ENCODE measurements around the gene ZBTB7C. TPM values are rescaled to one million over a fixed set of nuclear protein-coding genes. Genes with fewer than 3 reads are reported as not detected.
"Not testable (repeated sequence)": the region's sequence is repeated elsewhere in the genome, so short reads cannot be mapped to it uniquely, and the experiment has no call there.

The ZBTB7C gene
- polyA plus RNA-seq, 2 of the 4 experiments (the other 2 are of a cell fraction), result 0.10 to 0.12 TPM

DNA sequence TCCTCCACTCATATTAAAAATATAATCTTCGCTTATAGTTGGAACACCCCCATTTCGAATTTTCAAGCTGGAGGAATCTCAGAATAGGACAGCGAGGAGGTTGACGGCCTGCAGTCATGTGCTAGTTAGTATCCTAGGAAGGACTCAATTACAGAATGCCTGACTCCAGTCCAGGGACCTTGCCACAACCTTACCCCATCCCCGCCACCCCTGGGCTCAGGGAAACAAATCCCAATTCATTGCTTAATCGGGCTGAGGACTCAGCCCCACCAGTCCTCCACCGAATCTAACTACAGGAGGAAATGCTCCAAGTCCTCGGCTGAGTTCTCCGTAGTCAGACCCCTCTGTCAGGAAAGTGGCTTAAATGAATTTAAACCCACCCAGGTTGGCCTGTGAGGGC is 31.7 kb upstream of the ZBTB7C start (continued):
- TF ChIP-seq, protein P1, sequence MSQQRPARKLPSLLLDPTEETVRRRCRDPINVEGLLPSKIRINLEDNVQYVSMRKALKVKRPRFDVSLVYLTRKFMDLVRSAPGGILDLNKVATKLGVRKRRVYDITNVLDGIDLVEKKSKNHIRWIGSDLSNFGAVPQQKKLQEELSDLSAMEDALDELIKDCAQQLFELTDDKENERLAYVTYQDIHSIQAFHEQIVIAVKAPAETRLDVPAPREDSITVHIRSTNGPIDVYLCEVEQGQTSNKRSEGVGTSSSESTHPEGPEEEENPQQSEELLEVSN (IDR thresholded peaks at IDR 0.05; ENCODE audit: borderline replicate concordance, low read depth), result no peak
- TF ChIP-seq EHMT2 (IDR thresholded peaks at IDR 0.05; ENCODE audit: low read depth) (no peak), SMC3 (IDR thresholded peaks at IDR 0.05) (no peak), ZNF302 (CRISPR knock-in tag; IDR thresholded peaks at IDR 0.05) (no peak)

DNA sequence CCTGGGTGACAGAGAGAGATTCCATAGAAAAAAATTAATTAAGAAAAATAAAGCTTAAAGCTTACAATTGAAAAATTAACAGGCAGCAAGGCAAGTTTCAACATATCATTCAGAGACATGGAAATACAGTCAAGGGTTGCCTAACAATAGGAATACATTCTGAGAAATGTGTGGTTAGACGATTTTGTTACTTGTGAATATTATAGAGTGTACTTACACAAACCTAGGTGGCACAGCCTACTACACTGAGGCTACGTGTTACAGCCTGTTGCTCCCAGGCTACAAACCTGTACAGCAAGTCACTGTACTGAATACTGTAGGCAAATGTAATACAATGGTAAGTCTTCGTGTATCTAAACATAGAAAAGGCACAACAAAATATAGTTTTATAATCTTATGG is 27.7 kb upstream of the ZBTB7C start:
- Histone ChIP-seq H3K4me2 (no peak overlapping the region), H3K4me3 (no peak overlapping the region), H3K9me3 (no peaks in the 10 kb centered on the region), H3K27ac (no peak overlapping the region), H3K4me1 (no peaks in the 10 kb centered on the region)
- DNase-seq (ENCODE audit: low read depth in 1 of 2, low spot score in 1 of 2) (no peak), FAIRE-seq (no peak), ATAC-seq (no peak)
- ChIA-PET POLR2A (no interaction called here), CTCF (interaction anchor here (4.7 to 13.0 kb wide), 2 partner anchors 9 to 403 kb away, joined by 46 to 175 read pairs; no protein-coding TSS in a partner anchor)
- 24% methylated on average over 3 of the region's 3 CpGs for WGBS (ENCODE audit: missing lambda C conversion rate)
- TF ChIP-seq EHF (CRISPR knock-in tag; IDR thresholded peaks at IDR 0.05) (no peak), ZC3H11A (IDR thresholded peaks at IDR 0.05) (no peak), SREBF2 (IDR thresholded peaks at IDR 0.05) (no peak), RNF2 (IDR thresholded peaks at IDR 0.05; ENCODE audit: borderline replicate concordance, low read depth) (no peak), ZFP36 (IDR thresholded peaks at IDR 0.05; ENCODE audit: borderline replicate concordance, partially characterized antibody) (no peak), CBX2 (IDR thresholded peaks at IDR 0.05; ENCODE audit: borderline replicate concordance, low read depth) (no peak), PHF8 (IDR thresholded peaks at IDR 0.05; ENCODE audit: borderline replicate concordance, low read depth) (no peak), MAFK (IDR thresholded peaks at IDR 0.05; ENCODE audit: partially characterized antibody) (no peak), GATA3 (IDR thresholded peaks at IDR 0.05; ENCODE audit: borderline replicate concordance) (no peak), CEBPB (IDR thresholded peaks at IDR 0.05) (no peak), CBX8 (IDR thresholded peaks at IDR 0.05) (no peak), KDM5A (IDR thresholded peaks at IDR 0.05) (no peak)
- TF ChIP-seq, protein P2, sequence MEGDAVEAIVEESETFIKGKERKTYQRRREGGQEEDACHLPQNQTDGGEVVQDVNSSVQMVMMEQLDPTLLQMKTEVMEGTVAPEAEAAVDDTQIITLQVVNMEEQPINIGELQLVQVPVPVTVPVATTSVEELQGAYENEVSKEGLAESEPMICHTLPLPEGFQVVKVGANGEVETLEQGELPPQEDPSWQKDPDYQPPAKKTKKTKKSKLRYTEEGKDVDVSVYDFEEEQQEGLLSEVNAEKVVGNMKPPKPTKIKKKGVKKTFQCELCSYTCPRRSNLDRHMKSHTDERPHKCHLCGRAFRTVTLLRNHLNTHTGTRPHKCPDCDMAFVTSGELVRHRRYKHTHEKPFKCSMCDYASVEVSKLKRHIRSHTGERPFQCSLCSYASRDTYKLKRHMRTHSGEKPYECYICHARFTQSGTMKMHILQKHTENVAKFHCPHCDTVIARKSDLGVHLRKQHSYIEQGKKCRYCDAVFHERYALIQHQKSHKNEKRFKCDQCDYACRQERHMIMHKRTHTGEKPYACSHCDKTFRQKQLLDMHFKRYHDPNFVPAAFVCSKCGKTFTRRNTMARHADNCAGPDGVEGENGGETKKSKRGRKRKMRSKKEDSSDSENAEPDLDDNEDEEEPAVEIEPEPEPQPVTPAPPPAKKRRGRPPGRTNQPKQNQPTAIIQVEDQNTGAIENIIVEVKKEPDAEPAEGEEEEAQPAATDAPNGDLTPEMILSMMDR (IDR thresholded peaks at IDR 0.05), result no peak
- TF ChIP-seq, protein P3, sequence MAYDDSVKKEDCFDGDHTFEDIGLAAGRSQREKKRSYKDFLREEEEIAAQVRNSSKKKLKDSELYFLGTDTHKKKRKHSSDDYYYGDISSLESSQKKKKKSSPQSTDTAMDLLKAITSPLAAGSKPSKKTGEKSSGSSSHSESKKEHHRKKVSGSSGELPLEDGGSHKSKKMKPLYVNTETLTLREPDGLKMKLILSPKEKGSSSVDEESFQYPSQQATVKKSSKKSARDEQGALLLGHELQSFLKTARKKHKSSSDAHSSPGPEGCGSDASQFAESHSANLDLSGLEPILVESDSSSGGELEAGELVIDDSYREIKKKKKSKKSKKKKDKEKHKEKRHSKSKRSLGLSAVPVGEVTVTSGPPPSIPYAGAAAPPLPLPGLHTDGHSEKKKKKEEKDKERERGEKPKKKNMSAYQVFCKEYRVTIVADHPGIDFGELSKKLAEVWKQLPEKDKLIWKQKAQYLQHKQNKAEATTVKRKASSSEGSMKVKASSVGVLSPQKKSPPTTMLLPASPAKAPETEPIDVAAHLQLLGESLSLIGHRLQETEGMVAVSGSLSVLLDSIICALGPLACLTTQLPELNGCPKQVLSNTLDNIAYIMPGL (CRISPR knock-in tag; IDR thresholded peaks at IDR 0.05; ENCODE audit: borderline replicate concordance), result no peak
- TF ChIP-seq, protein P4, sequence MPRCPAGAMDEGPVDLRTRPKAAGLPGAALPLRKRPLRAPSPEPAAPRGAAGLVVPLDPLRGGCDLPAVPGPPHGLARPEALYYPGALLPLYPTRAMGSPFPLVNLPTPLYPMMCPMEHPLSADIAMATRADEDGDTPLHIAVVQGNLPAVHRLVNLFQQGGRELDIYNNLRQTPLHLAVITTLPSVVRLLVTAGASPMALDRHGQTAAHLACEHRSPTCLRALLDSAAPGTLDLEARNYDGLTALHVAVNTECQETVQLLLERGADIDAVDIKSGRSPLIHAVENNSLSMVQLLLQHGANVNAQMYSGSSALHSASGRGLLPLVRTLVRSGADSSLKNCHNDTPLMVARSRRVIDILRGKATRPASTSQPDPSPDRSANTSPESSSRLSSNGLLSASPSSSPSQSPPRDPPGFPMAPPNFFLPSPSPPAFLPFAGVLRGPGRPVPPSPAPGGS (IDR thresholded peaks at IDR 0.05), result no peak
- TF ChIP-seq, protein P5, sequence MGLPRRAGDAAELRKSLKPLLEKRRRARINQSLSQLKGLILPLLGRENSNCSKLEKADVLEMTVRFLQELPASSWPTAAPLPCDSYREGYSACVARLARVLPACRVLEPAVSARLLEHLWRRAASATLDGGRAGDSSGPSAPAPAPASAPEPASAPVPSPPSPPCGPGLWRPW (IDR thresholded peaks at IDR 0.05), result no peak

DNA sequence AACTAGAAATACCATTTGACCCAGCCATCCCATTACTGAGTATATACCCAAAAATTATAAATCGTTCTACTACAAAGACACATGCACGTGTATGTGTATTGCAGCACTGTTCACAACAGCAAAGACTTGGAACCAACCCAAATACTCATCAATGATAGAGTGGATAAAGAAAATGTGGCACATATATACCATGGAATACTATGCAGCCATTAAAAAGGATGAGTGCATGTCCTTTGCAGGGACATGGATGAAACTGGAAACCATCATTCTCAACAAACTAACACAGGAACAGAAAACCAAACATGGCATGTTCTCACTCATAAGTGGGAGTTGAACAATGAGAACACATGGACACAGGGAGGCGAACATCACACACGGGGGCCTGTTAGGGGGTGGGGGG is 25.2 kb upstream of the ZBTB7C start:
- FAIRE-seq; DNase-seq (ENCODE audit: low read depth in 1 of 2, low spot score in 1 of 2); POLR2A ChIA-PET; ATAC-seq; H3K27ac ChIP-seq; H3K4me2 ChIP-seq; H3K4me1 ChIP-seq; H3K4me3 ChIP-seq; H3K9me3 ChIP-seq: not testable (repeated sequence)
- WGBS (ENCODE audit: missing lambda C conversion rate), result 35% methylated on average over 3 of the region's 4 CpGs
- CTCF ChIA-PET, result interaction anchor here (4.7 kb wide), 1 partner anchor 11 kb away, joined by 46 read pairs; no protein-coding TSS in a partner anchor

Measured in A549 (cell line).